GM18502 (cell line): ENCODE results near the gene LRRC74A.
"Not testable (repeated sequence)": the region's sequence is repeated elsewhere in the genome, so short reads cannot be mapped to it uniquely, and the experiment has no call there.

Experiments
- ATAC-seq: cut with Tn5 transposase; IDR thresholded peaks from one replicate; pipeline ENCODE4 v1.9.1; 2021; ENCODE audit warnings: mild to moderate bottlenecking; ENCODE audit not compliant: unreplicated experiment, poor library complexity

Gene LRRC74A

DNA sequence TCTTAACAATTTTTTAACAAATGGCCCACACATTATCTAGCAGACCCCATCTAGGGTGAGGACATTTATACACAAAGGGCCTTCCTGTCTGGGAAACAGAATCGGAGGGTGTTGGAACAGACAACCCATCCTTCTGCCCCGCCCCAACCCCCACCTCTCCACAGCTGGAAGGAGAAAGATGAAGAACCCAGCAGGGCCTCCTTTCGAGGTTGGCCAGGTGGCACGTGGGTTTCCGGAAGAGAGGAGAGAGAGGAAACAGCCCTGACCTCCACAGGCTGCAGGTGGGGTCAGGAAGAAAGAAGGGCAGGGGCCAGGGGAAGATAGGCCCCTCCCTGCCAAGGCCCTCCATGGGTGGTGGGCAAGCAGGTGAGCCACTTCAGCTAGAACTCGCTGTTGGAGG lies 57.2 kb downstream of the LRRC74A start:
- no peak for ATAC-seq

DNA sequence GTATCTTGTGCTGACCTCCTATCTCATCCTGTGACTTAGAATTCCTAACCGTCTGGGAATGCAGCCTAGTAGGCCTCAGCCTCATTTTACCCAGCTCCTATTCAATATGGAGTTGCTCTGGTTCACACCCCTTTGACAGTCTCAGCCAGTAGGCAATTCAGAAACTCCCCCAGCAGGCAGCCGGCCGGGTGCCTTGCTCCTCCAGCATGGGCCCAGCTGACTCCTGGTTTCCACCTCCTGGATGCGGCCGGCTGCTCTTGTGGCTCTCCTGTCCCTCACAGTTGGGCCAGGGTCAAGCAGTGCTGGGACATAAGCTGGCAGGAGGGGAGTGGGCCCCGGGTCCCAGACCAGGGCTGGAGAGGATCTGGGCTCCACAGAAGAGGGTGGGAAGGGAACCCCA lies 58.2 kb downstream of the LRRC74A start:
- ATAC-seq = no peak

DNA sequence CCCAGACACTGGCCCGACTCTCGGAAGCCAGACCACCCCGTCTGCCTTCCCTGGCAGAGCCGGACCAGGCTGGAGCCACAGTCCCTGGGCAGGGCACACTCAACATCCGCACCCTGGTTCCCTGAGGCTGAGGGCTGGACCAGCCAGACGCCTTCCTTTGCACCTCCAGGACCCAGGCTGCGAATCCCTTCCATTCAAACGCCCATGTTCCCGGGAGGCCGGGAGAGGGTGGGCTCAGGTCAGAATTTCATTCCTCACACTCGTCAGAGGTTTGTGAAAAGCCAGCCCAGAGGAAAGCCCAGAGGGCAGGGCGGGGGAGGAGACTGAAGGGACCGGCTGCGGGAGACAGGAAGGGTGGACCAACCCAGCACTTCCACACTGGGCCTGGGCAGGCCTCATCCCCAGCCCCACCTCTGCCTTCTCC lies 58.7 kb downstream of the LRRC74A start:
- no peak for ATAC-seq

DNA sequence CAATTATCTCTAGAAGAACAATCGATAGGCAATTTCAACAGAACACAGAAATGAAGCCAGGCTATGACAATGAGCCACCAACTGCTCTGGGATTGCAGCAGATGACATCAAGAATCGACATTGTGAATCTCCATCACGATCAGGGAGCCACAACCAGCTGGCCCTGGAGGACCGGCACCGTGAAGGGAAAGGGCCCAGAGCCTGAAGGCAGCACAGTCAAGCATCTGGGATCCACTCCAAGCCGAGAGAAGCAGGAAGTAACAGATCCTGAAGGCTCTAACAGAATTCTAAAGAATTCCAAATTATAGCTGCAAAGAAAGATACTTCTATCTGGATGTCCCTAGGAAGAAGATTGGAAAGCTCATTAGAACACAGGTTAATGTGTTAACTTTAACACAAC lies 61.0 kb downstream of the LRRC74A start:
- ATAC-seq = no peak

DNA sequence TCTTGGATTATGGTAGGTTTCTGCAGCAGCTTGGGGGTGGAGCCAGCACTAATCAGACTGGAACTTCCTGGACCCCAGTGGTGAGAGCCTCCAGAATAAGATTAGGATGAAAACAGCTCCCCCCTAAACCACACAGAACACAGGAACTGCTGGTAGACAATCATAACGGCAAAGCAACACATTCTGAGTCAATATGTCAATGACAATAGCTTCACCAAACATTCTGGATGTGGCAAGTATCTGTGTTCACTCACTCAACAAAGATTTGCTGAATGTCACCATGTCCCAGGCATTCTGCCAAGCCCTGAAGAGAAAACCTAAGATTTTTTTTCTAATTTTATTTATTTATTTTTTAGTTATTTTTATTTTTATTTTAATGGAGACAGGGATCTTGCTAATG lies 65.2 kb downstream of the LRRC74A start:
- ATAC-seq = no peak

DNA sequence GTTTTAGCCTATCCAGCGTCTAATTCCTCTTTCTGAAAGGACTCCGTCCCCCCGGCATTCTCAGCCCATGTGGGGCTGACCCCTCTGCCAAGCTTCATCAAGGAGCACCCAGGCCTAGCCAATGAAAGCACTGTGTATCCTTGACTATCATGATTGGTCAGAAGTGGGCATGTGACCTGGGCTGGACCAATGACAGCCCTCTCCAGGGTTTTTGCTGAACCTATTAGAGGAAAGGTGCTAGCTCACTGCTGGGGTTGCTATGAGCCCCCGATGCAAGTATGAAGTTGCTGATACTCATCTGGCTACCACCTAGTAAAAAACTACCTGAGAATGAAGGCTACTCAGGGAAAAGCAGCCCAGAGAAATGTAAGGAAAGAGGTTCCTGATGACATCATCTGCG lies 68.1 kb downstream of the LRRC74A start:
- no peak for ATAC-seq

DNA sequence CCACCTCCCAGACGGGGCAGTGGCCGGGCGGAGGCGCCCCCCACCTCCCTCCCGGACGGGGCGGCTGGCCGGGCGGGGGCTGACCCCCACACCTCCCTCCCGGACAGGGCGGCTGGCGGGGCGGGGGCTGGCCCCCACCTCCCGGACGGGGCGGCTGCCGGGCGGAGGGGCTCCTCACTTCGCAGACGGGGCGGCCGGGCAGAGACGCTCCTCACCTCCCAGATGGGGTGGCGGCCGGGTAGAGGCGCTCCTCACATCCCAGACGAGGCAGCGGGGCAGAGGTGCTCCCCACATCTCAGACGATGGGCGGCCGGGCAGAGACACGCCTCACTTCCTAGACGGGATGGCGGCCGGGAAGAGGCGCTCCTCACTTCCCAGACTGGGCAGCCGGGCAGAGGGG lies 71.8 kb downstream of the LRRC74A start:
- not testable (repeated sequence) for ATAC-seq

DNA sequence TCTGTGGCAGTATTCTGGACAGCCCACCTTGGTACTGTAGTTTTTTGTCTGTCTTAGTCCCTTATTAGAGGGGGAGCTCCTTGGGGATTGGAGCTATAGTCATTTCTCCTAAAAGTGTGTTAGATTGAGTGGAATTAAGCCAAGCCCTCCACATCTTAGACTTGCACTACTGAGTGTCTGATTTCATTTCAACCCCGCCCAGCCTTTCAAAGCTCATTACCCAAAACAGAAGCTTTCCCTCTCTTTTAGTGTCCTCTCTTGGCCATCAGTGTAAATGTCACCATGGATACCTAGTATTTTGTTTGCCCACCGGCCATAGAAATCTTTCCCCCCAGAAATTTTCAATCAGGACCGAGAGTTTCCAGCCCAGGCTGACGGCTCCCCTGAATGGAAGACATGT lies 74.5 kb downstream of the LRRC74A start:
- ATAC-seq = no peak

DNA sequence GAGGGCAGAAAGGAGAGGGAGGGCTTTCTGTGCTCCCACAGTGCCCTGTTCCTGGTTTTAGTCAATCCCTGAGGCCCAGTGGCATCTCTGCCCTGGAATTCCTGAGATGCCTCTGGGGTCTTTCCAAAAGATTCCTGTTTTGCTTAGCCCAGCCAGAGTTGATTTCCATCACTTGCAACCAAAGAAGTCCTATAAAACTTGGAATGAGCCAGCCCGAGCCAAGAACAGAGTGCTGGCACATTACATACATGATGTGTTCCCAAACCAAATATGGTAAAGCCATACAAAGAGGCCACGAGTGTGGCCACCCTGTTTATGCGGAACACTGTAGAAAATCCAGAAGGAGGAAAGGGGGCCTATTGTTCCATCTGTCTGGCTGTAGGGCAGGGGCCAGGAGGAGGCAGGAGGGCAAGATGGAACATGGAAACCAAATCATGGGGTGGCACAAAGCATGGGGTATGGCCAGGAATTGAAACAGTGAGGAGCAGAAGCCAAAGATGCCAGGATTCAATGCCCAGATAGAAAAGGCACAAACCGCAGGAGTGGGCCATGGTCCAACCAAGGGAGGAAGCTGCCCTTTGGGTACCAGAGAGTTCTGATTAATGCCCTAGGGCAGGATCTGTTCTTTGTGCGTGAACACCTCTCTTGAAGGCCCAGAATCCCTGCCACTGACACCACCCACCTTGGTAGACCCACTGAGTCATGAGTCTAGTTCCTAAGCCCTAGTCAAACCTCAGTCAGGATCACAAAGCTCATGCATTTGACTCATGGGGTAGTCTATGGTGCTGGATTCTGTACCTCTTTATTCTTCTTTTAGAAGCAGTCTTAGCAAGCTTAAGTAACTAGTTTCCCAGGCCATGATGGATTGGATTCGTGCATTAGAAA lies 75.2 kb downstream of the LRRC74A start:
- no peak for ATAC-seq

DNA sequence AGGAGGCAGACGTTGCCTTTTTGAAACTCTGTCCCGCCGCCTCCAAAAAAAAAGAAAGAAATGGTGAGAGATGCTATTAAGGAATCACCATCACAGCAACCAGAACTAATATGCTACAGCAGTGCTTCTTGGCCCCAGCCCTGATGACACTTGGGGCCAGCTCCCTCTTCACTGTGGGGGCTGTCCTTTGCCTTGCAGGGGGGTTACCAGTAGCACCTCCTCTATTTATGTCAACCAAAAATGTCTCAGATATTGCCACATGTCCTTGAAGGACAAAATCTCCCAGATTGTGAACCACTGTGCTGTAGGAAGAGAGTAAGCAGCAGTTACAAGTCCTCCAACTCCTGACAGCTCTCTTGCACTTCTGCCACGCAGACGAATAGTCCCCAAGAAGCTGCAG lies 76.4 kb downstream of the LRRC74A start:
- ATAC-seq = no peak

DNA sequence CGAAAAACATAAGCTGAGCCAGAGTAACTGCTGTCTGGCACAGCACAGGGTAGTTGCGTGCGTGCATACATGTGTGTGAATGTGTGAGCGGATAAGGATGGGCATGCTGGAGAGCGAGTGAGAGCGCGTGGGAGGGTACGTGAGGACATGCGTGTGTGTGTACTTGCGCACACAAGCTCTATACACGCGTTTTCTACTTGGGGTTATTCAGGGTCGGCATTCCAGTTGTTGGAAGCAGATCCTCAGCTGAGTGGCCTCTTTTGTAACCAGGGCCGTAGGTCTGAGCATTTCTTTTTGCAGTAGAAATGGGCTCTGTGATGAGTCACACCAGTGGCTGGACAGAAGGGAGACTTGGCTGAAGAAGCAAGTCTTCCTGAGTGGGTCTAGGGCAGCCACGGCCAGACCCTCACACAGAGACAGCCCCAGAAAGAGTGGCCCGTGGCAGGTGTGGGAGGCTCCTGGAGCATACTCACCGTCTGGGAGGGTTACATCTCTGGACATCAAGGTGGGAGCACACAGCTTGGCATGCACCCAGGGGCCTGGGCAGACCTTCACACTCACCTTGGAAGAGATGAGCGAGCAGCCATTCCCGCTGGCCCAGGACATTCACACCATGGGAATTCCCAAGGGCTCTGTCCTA lies 78.0 kb downstream of the LRRC74A start:
- no peak for ATAC-seq

DNA sequence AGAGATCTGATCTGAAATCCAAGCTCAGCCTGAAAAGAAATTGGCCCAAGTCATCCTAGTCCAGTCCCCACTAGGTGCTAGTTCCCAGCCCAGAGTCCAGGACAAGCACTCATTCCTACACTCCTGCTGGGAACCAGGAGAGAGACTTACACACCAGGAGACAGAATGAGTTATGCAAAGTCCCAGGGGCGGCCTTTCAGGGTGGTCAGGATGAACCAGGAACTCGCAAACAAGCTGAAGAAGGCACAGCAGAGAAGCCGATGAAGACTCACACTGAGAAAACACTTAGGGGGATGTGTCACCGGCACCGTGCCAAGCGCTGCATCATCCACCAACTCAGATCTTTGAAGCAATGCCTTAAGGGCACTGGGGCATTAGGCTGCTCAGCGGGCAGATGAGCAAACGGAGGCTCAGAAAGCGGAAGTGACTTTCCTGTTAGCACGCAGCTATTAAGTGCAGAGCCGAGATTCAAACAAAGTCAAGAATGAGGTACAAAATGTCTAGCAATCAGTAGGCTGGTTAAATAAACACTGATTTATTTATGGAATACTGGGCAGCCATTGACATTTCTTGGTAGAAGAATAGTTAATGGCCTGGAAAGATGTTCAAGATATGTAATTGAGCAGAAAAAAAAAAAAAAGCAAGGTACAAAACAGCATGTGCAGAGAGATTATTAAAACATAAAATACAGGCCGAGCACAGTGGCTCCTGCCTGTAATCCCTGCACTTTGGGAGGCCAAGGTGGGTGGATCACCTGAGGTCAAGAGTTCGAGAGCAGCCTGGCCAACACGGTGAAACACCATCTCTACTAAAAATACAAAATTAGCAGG lies 78.7 kb downstream of the LRRC74A start:
- peak; percentile 82 for ATAC-seq

DNA sequence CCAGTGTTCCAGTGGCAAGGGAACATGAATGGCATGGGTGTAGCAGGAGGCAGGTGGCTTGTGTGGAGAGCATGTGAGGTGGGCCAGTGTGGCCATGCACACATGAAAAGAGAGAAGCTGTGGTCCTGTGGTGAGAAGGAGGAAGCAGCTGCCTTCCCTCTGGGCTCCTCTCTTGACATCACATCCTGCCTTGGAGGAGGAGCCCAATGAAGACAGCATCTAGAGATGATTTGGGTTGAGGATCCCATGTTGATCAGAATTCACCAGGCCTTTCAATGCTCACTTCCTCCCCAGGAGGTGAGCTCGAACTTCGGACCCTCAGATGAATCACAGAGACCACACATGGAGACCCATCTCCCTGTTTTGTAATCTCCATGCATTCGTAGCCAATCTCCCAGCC lies 82.6 kb downstream of the LRRC74A start:
- no peak for ATAC-seq

DNA sequence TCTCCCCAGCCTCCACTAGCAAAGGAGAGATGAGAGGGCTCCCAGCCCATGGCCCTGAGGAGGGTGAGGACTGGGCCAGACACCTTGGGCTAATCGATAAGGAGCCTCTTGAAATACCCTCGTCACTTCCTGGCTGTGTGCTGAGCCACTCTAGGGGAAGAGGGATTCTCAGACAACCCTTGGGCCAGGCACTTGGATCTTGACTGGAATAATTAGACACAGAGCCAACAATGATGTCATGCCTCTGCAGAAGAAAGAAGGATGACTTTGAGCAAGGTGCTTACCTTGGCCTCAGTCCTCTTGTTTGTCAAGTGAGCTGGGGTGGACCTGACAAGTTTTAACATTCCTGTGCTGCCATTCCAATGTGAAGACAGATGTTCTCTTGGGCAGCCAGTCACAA lies 83.1 kb downstream of the LRRC74A start:
- no peak for ATAC-seq

DNA sequence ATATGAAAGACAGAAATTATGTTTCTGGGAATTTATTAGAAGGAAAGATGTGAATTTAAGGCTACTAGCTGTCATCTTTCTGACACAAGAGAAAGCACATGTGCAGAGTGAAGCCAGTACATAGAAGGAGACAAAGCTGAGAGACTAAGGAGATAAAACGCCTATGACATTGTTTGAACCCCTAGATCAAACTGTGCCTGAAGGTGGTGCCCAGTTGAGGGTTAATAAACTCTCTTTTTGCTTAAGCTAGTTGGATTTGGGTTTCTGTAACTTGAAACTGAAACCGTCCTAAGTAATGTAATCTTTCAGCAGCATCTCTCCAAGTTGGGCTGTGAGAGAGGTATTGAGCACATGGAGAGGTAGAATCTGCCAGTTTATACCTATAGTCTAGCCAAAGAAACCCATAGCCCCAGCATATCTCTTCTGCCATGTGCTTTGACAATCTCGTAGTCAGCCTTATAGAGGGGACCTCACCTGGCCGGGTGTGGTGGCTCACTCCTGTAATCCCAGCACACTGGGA lies 84.2 kb downstream of the LRRC74A start:
- ATAC-seq = no peak

DNA sequence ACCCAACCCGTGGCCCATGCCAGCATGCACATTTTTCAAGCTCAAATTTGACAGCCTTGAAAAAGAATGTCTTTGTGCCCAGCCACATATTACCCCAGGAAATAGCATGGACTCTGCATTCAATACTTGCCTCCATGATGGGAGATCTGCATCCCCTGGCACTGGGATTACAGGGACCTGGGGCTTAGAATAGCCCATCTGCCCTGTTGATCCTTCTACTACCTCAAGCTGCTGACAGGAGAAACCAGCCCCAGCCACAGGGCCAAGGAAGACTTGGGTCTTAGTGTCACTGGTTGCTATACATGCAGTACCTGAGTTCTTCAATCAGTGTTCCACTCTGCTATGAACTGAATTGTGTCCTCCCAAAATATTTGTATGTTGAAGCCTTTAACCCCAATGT lies 85.3 kb downstream of the LRRC74A start:
- no peak for ATAC-seq

DNA sequence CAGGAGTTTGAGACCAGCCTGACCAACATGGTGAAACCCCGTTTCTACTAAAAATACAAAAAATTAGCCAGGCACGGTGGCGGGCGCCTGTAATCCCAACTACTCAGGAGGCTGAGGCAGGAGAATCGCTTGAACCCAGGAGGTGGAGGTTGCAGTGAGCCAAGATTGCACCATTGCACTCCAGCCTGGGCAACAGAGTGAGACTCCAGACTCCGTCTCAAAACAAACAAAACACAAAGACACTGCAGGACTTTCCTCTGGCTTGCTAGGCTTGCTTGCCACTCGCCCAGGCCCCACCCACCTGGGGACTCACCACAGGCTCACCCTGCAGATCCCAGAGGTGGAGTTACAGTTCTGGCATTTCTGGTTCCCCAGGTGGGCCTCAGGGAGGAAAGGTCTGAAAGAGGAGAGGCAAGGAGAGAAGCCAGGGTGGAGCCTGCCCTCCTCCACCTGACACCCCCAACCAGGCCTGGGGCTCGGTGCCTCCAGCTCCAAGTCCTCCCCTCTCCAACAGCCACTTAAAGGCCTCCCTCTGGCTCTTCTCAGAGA lies 88.4 kb downstream of the LRRC74A start:
- not testable (repeated sequence) for ATAC-seq

DNA sequence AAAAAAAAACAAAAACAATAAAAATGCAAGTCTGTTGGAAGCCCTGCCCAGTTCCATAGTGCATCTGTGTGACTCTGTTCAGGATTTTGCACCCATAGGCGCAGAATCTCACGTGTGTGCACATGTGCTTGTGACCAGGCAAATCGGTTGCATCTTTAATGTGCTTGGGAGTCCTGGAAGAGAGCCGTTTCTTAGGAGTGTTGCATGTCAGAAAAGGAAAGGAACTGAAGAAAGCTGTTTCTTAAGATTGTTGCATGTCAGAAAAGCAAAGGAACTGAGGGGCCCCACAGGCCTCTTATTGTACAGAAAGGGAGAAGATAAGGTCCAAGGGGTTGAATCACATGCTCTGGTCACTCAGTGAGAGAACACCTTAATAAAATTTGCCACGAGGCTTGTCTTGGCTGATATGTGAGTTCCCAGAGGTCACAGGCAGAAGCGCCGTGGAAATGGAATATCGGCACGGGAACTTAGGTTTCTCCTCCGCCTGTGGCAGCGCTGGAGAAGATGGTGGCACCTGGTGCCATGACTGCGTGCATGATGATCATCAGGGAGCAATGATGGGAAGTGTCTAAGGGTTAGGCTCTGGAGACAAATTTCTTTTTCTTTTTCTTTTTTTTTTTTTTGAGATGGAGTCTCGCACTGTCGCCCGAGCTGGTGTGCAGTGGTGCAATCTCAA lies 90.0 kb downstream of the LRRC74A start:
- ATAC-seq = no peak

DNA sequence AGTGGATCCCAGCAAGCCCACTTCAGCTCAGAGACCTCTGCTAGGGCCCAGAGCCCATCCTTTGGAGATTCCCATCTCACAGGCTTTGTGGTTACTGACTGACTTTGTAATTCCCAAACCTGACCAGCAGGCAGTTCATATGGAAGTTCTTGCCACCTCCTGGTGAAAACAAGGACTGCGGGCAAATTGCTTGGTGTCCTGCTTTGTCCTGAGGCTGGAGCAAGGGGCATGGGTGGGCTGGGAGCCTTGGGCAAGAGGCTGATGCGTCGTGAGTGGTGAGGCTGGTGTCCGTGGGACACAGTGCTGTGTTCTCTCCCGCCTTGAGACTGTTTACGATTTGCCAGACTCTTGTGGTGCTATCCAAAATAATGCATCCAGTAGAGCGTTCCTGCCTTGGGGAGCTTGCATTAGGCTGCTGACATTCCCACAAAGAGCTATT lies 91.0 kb downstream of the LRRC74A start:
- no peak for ATAC-seq

DNA sequence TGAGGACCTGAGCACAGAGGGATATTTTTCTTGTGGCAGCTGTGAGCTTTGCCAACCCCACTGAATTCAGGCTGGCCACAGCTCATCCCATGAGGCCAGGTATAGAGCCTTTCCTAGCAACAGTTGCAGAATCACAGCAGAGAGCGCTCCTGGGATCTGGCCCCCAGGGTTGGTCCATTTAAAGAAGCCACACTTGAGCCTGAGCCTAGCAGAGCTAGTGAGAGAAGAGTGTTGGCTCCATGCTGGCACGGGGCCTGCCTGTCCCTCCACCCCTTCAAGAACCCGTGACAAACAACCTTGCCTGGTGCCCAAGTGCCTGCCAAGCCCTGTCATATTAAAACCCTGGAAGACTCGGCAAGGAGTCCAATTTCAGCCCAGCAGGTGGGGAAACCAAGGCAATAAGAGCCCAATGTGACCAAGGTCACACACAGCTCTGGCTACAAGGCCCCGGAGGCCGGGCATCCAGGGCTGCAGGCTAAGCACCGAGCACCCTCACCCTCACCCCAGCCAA lies 91.6 kb downstream of the LRRC74A start:
- ATAC-seq = no peak
